NOMO-1 (cell line): ENCODE results near the gene STAB2.
"Not testable (repeated sequence)": the region's sequence is repeated elsewhere in the genome, so short reads cannot be mapped to it uniquely, and the experiment has no call there.

Source experiments
- DNase-seq, 2 experiments: peaks; one replicate each; lab custom pipeline; 2025; ENCODE audit not compliant: unreplicated experiment in 2 of 2; lab: John Stamatoyannopoulos, UW

The STAB2 gene

GRCh38 chr12:103642240-103642864 is 55.3 kb downstream of the STAB2 start:
- DNase-seq = no peak

GRCh38 chr12:103645202-103645601 is 58.1 kb downstream of the STAB2 start:
- no peak for DNase-seq

GRCh38 chr12:103647267-103647666 is 60.2 kb downstream of the STAB2 start:
- DNase-seq = no peak

- DNase-seq = no peak
These were observed 65.7 kb downstream of the STAB2 start for GRCh38 chr12:103652808-103653207.

GRCh38 chr12:103653568-103654173 is 66.6 kb downstream of the STAB2 start:
- DNase-seq = not testable (repeated sequence)

- DNase-seq = no peak
These were observed 67.7 kb downstream of the STAB2 start for GRCh38 chr12:103654816-103655215.

GRCh38 chr12:103656291-103656690 is 69.2 kb downstream of the STAB2 start:
- DNase-seq = no peak

GRCh38 chr12:103657331-103657730 is 70.3 kb downstream of the STAB2 start:
- no peak for DNase-seq

GRCh38 chr12:103664626-103665025 is 77.6 kb downstream of the STAB2 start:
- DNase-seq = no peak

- no peak for DNase-seq
These were observed 78.9 kb downstream of the STAB2 start for GRCh38 chr12:103665971-103666370.

GRCh38 chr12:103667125-103667524 is 80.1 kb downstream of the STAB2 start:
- no peak for DNase-seq

- no peak for DNase-seq
These were observed 81.4 kb downstream of the STAB2 start for GRCh38 chr12:103668520-103668919.

- no peak for DNase-seq
These were observed 84.3 kb downstream of the STAB2 start for GRCh38 chr12:103671367-103671766.

- DNase-seq = no peak
These were observed 85.5 kb downstream of the STAB2 start for GRCh38 chr12:103672401-103673119.

- DNase-seq = no peak
These were observed 86.4 kb downstream of the STAB2 start for GRCh38 chr12:103673487-103673886.

- no peak for DNase-seq
These were observed 86.9 kb downstream of the STAB2 start for GRCh38 chr12:103673891-103674375.

GRCh38 chr12:103676893-103677292 is 89.8 kb downstream of the STAB2 start:
- DNase-seq = no peak

- DNase-seq = no peak
These were observed 90.3 kb downstream of the STAB2 start for GRCh38 chr12:103677341-103677740.

- DNase-seq = no peak
These were observed 90.8 kb downstream of the STAB2 start for GRCh38 chr12:103677905-103678304.

- DNase-seq = no peak
These were observed 92.5 kb downstream of the STAB2 start for GRCh38 chr12:103679421-103680170.

GRCh38 chr12:103680591-103681141 is 93.6 kb downstream of the STAB2 start:
- no peak for DNase-seq
